Measurements from ENCODE around the gene DNAJC15.

DNA sequence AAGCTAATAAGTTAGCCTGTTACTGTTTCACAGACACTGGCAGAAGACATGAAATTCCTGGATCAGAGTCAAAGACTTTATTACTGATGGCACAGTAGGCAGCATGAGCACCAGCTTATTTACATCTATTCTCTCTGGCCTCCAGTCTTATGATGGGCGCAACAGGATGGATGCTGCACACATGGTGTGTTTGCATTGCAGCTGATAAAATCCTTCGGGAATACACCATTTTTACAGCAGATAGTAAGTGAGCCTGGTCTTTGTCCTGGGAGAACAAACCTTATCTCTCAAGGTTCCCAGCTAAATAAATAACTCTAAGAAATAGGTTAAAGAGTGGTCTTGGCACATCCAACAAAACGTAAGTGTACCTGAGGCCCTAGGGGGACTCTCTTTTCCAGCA, 47.3 kb upstream of the DNAJC15 start:
- TF ChIP-seq, protein P1, sequence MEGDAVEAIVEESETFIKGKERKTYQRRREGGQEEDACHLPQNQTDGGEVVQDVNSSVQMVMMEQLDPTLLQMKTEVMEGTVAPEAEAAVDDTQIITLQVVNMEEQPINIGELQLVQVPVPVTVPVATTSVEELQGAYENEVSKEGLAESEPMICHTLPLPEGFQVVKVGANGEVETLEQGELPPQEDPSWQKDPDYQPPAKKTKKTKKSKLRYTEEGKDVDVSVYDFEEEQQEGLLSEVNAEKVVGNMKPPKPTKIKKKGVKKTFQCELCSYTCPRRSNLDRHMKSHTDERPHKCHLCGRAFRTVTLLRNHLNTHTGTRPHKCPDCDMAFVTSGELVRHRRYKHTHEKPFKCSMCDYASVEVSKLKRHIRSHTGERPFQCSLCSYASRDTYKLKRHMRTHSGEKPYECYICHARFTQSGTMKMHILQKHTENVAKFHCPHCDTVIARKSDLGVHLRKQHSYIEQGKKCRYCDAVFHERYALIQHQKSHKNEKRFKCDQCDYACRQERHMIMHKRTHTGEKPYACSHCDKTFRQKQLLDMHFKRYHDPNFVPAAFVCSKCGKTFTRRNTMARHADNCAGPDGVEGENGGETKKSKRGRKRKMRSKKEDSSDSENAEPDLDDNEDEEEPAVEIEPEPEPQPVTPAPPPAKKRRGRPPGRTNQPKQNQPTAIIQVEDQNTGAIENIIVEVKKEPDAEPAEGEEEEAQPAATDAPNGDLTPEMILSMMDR (IDR thresholded peaks at IDR 0.05) = no peak
- no peak for TF ChIP-seq POLR2A (IDR thresholded peaks at IDR 0.05)

Data from body of pancreas (tissue), 4 donors.